ENCODE data around the gene MYO10.

Gene MYO10

GRCh38 chr5:16896767-16897166 is 39.3 kb downstream of the MYO10 start:
- Mint-ChIP-seq H3K4me3 (no peak overlapping the region), H3K27ac (no peak overlapping the region), H3K4me1 (ENCODE audit: low read depth) (no peaks in the 10 kb centered on the region), H3K9me3 (no peaks in the 10 kb centered on the region), H3K27me3 (ENCODE audit: low read depth) (peaks cover 2% of the 10 kb centered on the region), H3K36me3 (ENCODE audit: low read depth) (no peaks in the 10 kb centered on the region)
- no peak for DNase-seq (ENCODE audit: low spot score)

- H3K36me3 Mint-ChIP-seq (ENCODE audit: low read depth): no peaks in the 10 kb centered on the region
- H3K4me1 Mint-ChIP-seq (ENCODE audit: low read depth): no peaks in the 10 kb centered on the region
- peaks cover 2% of the 10 kb centered on the region for H3K27me3 Mint-ChIP-seq (ENCODE audit: low read depth)
- no peak for DNase-seq (ENCODE audit: low spot score)
- H3K4me3 Mint-ChIP-seq: no peak overlapping the region
- H3K27ac Mint-ChIP-seq: no peak overlapping the region
- no peaks in the 10 kb centered on the region for H3K9me3 Mint-ChIP-seq
These were observed 41.6 kb downstream of the MYO10 start for GRCh38 chr5:16894236-16895057.

DNA sequence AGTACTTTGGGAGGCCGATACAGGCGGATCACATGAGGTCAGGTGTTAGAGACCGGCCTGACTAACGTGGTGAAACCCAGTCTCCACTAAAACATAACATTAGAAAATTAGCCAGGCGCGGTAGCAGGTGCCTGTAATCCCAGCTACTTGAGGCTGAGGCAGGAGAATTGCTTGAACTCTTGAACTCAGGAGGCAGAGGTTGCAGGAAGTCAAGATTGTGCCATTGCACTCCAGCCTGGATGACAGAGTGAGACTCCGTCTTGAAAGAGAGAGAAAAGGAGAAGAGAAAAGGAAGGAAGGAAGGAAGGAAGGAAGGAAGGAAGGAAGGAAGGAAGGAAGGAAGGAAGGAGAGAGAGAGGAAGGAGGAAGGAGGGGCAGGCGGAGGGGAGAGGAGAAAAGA is 45.1 kb downstream of the MYO10 start:
- Mint-ChIP-seq H3K27ac (no peak overlapping the region), H3K4me1 (ENCODE audit: low read depth) (no peaks in the 10 kb centered on the region), H3K4me3 (no peak overlapping the region), H3K36me3 (ENCODE audit: low read depth) (no peaks in the 10 kb centered on the region), H3K27me3 (ENCODE audit: low read depth) (no peaks in the 10 kb centered on the region), H3K9me3 (no peaks in the 10 kb centered on the region)
- DNase-seq (ENCODE audit: low spot score): no peak

GRCh38 chr5:16889972-16890519 is 46.0 kb downstream of the MYO10 start:
- Mint-ChIP-seq H3K4me3 (no peak overlapping the region), H3K36me3 (ENCODE audit: low read depth) (no peaks in the 10 kb centered on the region), H3K27me3 (ENCODE audit: low read depth) (no peaks in the 10 kb centered on the region), H3K4me1 (ENCODE audit: low read depth) (no peaks in the 10 kb centered on the region), H3K27ac (no peak overlapping the region), H3K9me3 (no peaks in the 10 kb centered on the region)
- DNase-seq (ENCODE audit: low spot score): no peak

GRCh38 chr5:16889203-16889971 is 46.7 kb downstream of the MYO10 start:
- no peak for DNase-seq (ENCODE audit: low spot score)
- H3K36me3 Mint-ChIP-seq (ENCODE audit: low read depth): no peaks in the 10 kb centered on the region
- H3K27me3 Mint-ChIP-seq (ENCODE audit: low read depth): no peaks in the 10 kb centered on the region
- no peaks in the 10 kb centered on the region for H3K9me3 Mint-ChIP-seq
- no peak overlapping the region for H3K4me3 Mint-ChIP-seq
- H3K27ac Mint-ChIP-seq: no peak overlapping the region
- H3K4me1 Mint-ChIP-seq (ENCODE audit: low read depth): no peaks in the 10 kb centered on the region

- DNase-seq (ENCODE audit: low spot score): no peak
- H3K9me3 Mint-ChIP-seq: no peaks in the 10 kb centered on the region
- no peak overlapping the region for H3K27ac Mint-ChIP-seq
- H3K27me3 Mint-ChIP-seq (ENCODE audit: low read depth): no peaks in the 10 kb centered on the region
- no peaks in the 10 kb centered on the region for H3K4me1 Mint-ChIP-seq (ENCODE audit: low read depth)
- H3K36me3 Mint-ChIP-seq (ENCODE audit: low read depth): no peaks in the 10 kb centered on the region
- H3K4me3 Mint-ChIP-seq: no peak overlapping the region
These were observed 47.4 kb downstream of the MYO10 start for GRCh38 chr5:16888694-16889124.

GRCh38 chr5:16886793-16887345 is 49.2 kb downstream of the MYO10 start:
- Mint-ChIP-seq H3K36me3 (ENCODE audit: low read depth) (no peaks in the 10 kb centered on the region), H3K27me3 (ENCODE audit: low read depth) (no peaks in the 10 kb centered on the region), H3K4me3 (no peak overlapping the region), H3K9me3 (no peaks in the 10 kb centered on the region), H3K4me1 (ENCODE audit: low read depth) (no peaks in the 10 kb centered on the region), H3K27ac (no peak overlapping the region)
- DNase-seq (ENCODE audit: low spot score): no peak

- H3K27me3 Mint-ChIP-seq (ENCODE audit: low read depth): no peaks in the 10 kb centered on the region
- no peaks in the 10 kb centered on the region for H3K4me1 Mint-ChIP-seq (ENCODE audit: low read depth)
- no peak overlapping the region for H3K4me3 Mint-ChIP-seq
- no peaks in the 10 kb centered on the region for H3K36me3 Mint-ChIP-seq (ENCODE audit: low read depth)
- DNase-seq (ENCODE audit: low spot score): no peak
- no peaks in the 10 kb centered on the region for H3K9me3 Mint-ChIP-seq
- H3K27ac Mint-ChIP-seq: no peak overlapping the region
These were observed 49.7 kb downstream of the MYO10 start for GRCh38 chr5:16886366-16886736.

DNA sequence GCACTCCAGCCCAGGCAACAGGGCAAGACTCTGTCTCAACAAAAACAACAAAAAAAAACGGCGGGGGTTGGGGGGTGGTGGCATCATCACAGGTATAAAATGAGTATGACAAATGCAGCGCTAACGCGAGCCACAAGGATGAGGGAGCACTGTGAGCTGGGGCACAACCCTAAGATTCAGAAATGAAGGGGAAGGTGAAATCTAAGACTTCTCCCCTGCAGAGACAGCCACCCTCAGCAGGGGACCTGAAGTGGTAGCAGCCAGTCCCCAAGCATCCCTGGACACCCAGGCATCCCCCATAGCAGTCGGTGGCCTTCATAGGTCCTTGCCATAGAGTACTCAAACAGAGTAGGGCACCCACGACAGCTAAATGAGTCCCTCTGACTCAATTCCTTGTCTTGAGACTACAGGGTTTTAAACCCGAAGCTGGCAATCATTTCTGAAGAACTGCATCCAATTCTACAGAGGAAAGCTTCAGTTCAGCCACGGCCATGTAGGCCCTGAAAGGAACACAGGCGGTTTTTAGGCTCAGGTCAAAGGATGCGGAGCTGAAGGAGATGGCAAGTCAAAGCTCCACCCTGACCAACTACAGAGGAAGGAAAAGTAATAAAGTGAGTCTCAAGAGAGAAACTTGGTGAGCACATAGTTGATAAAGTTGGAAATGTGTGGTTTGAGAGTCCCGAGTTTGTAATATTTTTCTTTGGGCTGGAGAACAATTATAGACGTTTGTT is 50.3 kb downstream of the MYO10 start:
- H3K27ac Mint-ChIP-seq: no peak overlapping the region
- DNase-seq (ENCODE audit: low spot score): no peak
- no peaks in the 10 kb centered on the region for H3K27me3 Mint-ChIP-seq (ENCODE audit: low read depth)
- H3K4me1 Mint-ChIP-seq (ENCODE audit: low read depth): no peaks in the 10 kb centered on the region
- no peak overlapping the region for H3K4me3 Mint-ChIP-seq
- no peaks in the 10 kb centered on the region for H3K36me3 Mint-ChIP-seq (ENCODE audit: low read depth)
- no peaks in the 10 kb centered on the region for H3K9me3 Mint-ChIP-seq

DNA sequence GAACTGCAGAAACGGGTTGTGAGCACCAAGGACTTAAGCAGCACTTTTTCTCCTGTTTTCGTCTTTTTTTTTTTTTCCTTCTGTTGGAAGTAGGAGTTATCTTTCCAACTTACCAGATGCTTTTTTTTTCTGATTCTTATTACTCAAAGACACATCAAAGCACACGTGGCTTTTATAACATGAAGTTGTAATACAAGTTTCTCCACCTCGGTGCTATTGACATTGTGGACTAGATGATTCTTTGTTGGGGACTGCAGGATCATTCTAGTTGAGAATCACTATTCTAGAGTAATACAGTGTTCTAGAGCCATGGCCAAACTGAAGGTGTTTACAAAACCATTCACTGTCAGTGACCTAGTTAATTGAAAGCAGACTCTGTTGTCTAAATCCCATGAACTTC is 51.5 kb downstream of the MYO10 start:
- H3K4me3 Mint-ChIP-seq: no peak overlapping the region
- H3K36me3 Mint-ChIP-seq (ENCODE audit: low read depth): no peaks in the 10 kb centered on the region
- H3K27me3 Mint-ChIP-seq (ENCODE audit: low read depth): no peaks in the 10 kb centered on the region
- no peak for DNase-seq (ENCODE audit: low spot score)
- no peaks in the 10 kb centered on the region for H3K4me1 Mint-ChIP-seq (ENCODE audit: low read depth)
- H3K9me3 Mint-ChIP-seq: no peaks in the 10 kb centered on the region
- H3K27ac Mint-ChIP-seq: no peak overlapping the region

DNA sequence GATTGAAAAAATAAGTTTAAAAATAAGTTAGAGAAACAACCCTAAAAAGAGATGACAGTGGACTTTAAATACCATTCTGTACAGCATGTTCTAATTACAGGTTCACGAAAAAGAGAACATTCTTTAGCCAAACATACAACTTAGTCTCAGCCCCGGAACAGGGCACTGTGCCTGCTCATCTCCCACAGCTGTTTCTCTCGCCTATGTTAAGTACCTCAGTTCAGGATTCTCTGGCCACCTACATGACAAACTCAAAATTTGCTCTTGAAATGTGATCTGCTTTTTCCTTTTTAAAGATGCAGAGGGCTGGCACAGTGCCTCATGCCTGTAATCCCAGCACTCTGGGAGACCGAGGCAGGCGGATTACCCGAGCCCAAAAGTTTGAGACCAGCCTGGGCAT is 52.3 kb downstream of the MYO10 start:
- Mint-ChIP-seq H3K27me3 (ENCODE audit: low read depth) (no peaks in the 10 kb centered on the region), H3K4me3 (no peak overlapping the region), H3K27ac (no peak overlapping the region)

DNA sequence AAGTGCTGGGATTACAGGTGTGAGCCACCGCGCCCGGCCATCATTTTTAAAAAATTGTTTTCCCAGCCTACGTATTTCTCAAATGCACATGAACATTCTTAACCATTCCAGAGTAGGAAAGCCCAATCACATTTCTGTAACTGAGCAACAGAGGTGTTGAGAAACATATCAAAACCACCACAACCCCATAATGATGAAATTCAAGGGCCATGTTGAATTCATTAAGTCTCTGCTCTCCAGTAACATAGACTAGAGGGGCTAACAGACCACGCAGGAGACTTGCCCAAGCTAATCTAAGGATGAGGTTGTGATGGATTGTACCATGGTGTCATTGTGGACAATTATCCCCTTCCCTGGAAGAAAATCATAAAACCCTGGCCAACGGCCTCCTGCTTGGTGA is 52.9 kb downstream of the MYO10 start:
- H3K27me3 Mint-ChIP-seq (ENCODE audit: low read depth): no peaks in the 10 kb centered on the region
- no peak for DNase-seq (ENCODE audit: low spot score)
- H3K9me3 Mint-ChIP-seq: no peaks in the 10 kb centered on the region
- no peaks in the 10 kb centered on the region for H3K36me3 Mint-ChIP-seq (ENCODE audit: low read depth)
- no peak overlapping the region for H3K4me3 Mint-ChIP-seq
- no peaks in the 10 kb centered on the region for H3K4me1 Mint-ChIP-seq (ENCODE audit: low read depth)
- no peak overlapping the region for H3K27ac Mint-ChIP-seq

More for the DNA sequence above, 52.3 kb downstream of the MYO10 start:
- no peaks in the 10 kb centered on the region for H3K4me1 Mint-ChIP-seq (ENCODE audit: low read depth)
- no peaks in the 10 kb centered on the region for H3K36me3 Mint-ChIP-seq (ENCODE audit: low read depth)
- no peak for DNase-seq (ENCODE audit: low spot score)
- no peaks in the 10 kb centered on the region for H3K9me3 Mint-ChIP-seq

GRCh38 chr5:16881251-16881650 is 54.8 kb downstream of the MYO10 start:
- DNase-seq (ENCODE audit: low spot score): no peak
- Mint-ChIP-seq H3K4me1 (ENCODE audit: low read depth) (no peaks in the 10 kb centered on the region), H3K4me3 (no peak overlapping the region)

More at GRCh38 chr5:16881251-16881650, 54.8 kb downstream of the MYO10 start:
- no peaks in the 10 kb centered on the region for H3K36me3 Mint-ChIP-seq (ENCODE audit: low read depth)
- no peaks in the 10 kb centered on the region for H3K27me3 Mint-ChIP-seq (ENCODE audit: low read depth)
- no peak overlapping the region for H3K27ac Mint-ChIP-seq
- H3K9me3 Mint-ChIP-seq: no peaks in the 10 kb centered on the region

Measured in T-helper 2 cell treated with Interferon-gamma antibody and Interleukin-4, amounts not matched to agents 5 μg/mL and 100 μg/mL, for 36 hours (primary cell).